GM12875 (cell line): Measurements from ENCODE around the gene GPHN.
"Not testable (repeated sequence)": the region's sequence is repeated elsewhere in the genome, so short reads cannot be mapped to it uniquely, and the experiment has no call there.

Experiments
- H3K4me3 ChIP-seq: one replicate; pipeline ENCODE4 v1.5.1; 2011; ENCODE audit warnings: low read depth, low read length, control low read depth
- CTCF ChIP-seq: IDR thresholded peaks from 2 replicates; pipeline ENCODE4 v1.5.1; 2011; ENCODE audit warnings: low read depth, mild to moderate bottlenecking, control low read depth, inconsistent platforms, low read length, moderate library complexity, borderline replicate concordance; ENCODE audit not compliant: insufficient read depth

Gene GPHN

GRCh38 chr14:66563731-66564130 is 55.8 kb downstream of the GPHN start:
- no peak overlapping the region for H3K4me3 ChIP-seq
- no peak for TF ChIP-seq CTCF

- no peak overlapping the region for H3K4me3 ChIP-seq
- no peak for TF ChIP-seq CTCF
These were observed 60.3 kb downstream of the GPHN start for GRCh38 chr14:66568220-66568619.

- no peak for TF ChIP-seq CTCF
- no peak overlapping the region for H3K4me3 ChIP-seq
These were observed 64.9 kb downstream of the GPHN start for GRCh38 chr14:66572826-66573225.

- no peak for TF ChIP-seq CTCF
- H3K4me3 ChIP-seq, result no peak overlapping the region
These were observed 67.1 kb downstream of the GPHN start for GRCh38 chr14:66575014-66575413.

- no peak for TF ChIP-seq CTCF
- no peak overlapping the region for H3K4me3 ChIP-seq
These were observed 68.0 kb downstream of the GPHN start for GRCh38 chr14:66575939-66576338.

GRCh38 chr14:66587753-66588152 is 79.8 kb downstream of the GPHN start:
- not testable (repeated sequence) for H3K4me3 ChIP-seq

GRCh38 chr14:66595394-66595793 is 87.4 kb downstream of the GPHN start:
- no peak overlapping the region for H3K4me3 ChIP-seq
- no peak for TF ChIP-seq CTCF
